Colonic mucosa (tissue), 4 donors: Measurements from ENCODE around the gene SLC25A1. TPM values are rescaled to one million over a fixed set of nuclear protein-coding genes. Genes with fewer than 3 reads are reported as not detected.

Experiments
- DNase-seq: peaks from one replicate; pipeline ENCODE4 v3.0.0-alpha.2; 2020
- H3K27ac ChIP-seq: fragments of 200-600 bp; one replicate; pipeline ENCODE4 v1.8.0; 2021
- H3K27me3 ChIP-seq: fragments of 200-600 bp; one replicate; pipeline ENCODE4 v1.8.0; 2021
- H3K36me3 ChIP-seq: fragments of 200-600 bp; one replicate; pipeline ENCODE4 v1.8.0; 2021
- H3K4me1 ChIP-seq: fragments of 200-600 bp; one replicate; pipeline ENCODE4 v1.8.0; 2021; ENCODE audit warnings: mild to moderate bottlenecking
- H3K4me3 ChIP-seq: fragments of 200-600 bp; one replicate; pipeline ENCODE4 v1.8.0; 2021
- H3K9ac ChIP-seq, 2 donors: one replicate each; pipeline ENCODE4 v1.7.0; 2013; ENCODE audit warnings: control low read depth in 2 of 2, low read depth in 2 of 2, low read length in 2 of 2
- H3K9me3 ChIP-seq: fragments of 200-600 bp; one replicate; pipeline ENCODE4 v1.8.0; 2021
- CTCF ChIP-seq: fragments of 200-600 bp; IDR thresholded peaks from one replicate; pipeline ENCODE4 v1.8.0; 2022; ENCODE audit warnings: antibody characterized with exemption, mild to moderate bottlenecking
- intact Hi-C: fragments of 100-400 bp; cut with DNase I; formaldehyde crosslinking; loops from one replicate; pipeline ENCODE4 v1.14.1; 2022
- total RNA-seq, 2 donors: library from RNA; stranded (reverse); fragmentation: NEBNext Ultra II Directional in 1 of 2; extraction: Animal tissue kit (Norgen Biotek cat#: 25700) in 1 of 2; gene quantifications; one replicate each; pipeline ENCODE4 v1.2.1, GENCODE V29; 2021
- donor health status: healthy.
- donor health status: DM: no; HTN: no; CAD: no.
- donor health status: DM: no; HTN: no; CAD: no.

Gene SLC25A1
- total RNA-seq, 2 donors from 2014 or later = 191 to 218 TPM

- Histone ChIP-seq H3K27me3 (no peaks in the 10 kb centered on the region), H3K36me3 (no peaks in the 10 kb centered on the region), H3K9me3 (no peaks in the 10 kb centered on the region), H3K4me1 (peaks cover 5% of the 10 kb centered on the region), H3K9ac (no peak overlapping the region), H3K27ac (no peak overlapping the region), H3K4me3 (no peak overlapping the region)
- intact Hi-C loops = loop anchor here (10.0 kb wide), 2 partner anchors 110 to 290 kb away; partner anchors contain the start of genes CDC45, CLTCL1 and UFD1
- no peak for DNase-seq
- TF ChIP-seq CTCF = no peak
These were observed 5.9 kb upstream of the SLC25A1 start for GRCh38 chr22:19184276-19184997.

- Histone ChIP-seq H3K9me3 (no peaks in the 10 kb centered on the region), H3K4me3 (no peak overlapping the region), H3K36me3 (no peaks in the 10 kb centered on the region), H3K9ac (no peak overlapping the region), H3K27ac (no peak overlapping the region), H3K4me1 (peaks cover 5% of the 10 kb centered on the region), H3K27me3 (no peaks in the 10 kb centered on the region)
- intact Hi-C loops = loop anchor here (10.0 kb wide), 2 partner anchors 112 to 292 kb away; partner anchors contain the start of genes CDC45, CLTCL1 and UFD1
- no peak for DNase-seq
- no peak for TF ChIP-seq CTCF
These were observed 4.7 kb upstream of the SLC25A1 start for GRCh38 chr22:19183216-19183615.

- Histone ChIP-seq H3K27me3 (no peaks in the 10 kb centered on the region), H3K36me3 (no peaks in the 10 kb centered on the region), H3K9me3 (no peaks in the 10 kb centered on the region), H3K4me1 (peaks cover 5% of the 10 kb centered on the region), H3K27ac (no peak overlapping the region), H3K4me3 (no peak overlapping the region), H3K9ac (no peak overlapping the region)
- TF ChIP-seq CTCF = no peak
- intact Hi-C loops = loop anchor here (10.0 kb wide), 2 partner anchors 112 to 292 kb away; partner anchors contain the start of genes CDC45, CLTCL1 and UFD1
- no peak for DNase-seq
These were observed 4.1 kb upstream of the SLC25A1 start for GRCh38 chr22:19182472-19183157.

- Histone ChIP-seq H3K4me3 (no peak overlapping the region), H3K4me1 (peaks cover 12% of the 10 kb centered on the region), H3K27me3 (no peaks in the 10 kb centered on the region), H3K27ac (no peak overlapping the region), H3K36me3 (no peaks in the 10 kb centered on the region), H3K9ac (no peak overlapping the region), H3K9me3 (no peaks in the 10 kb centered on the region)
- TF ChIP-seq CTCF = no peak
- intact Hi-C loops = loop anchor here (10.0 kb wide), 2 partner anchors 113 to 293 kb away; partner anchors contain the start of genes CDC45, CLTCL1 and UFD1
- DNase-seq = no peak
These were observed 3.4 kb upstream of the SLC25A1 start for GRCh38 chr22:19181786-19182471.

GRCh38 chr22:19180740-19181410 lies 2.3 kb upstream of the SLC25A1 start:
- H3K9ac ChIP-seq = no peak overlapping the region
- no peak for DNase-seq
- no peak for TF ChIP-seq CTCF
- no peaks in the 10 kb centered on the region for H3K27me3 ChIP-seq
- H3K4me3 ChIP-seq = no peak overlapping the region
- H3K4me1 ChIP-seq = peaks cover 15% of the 10 kb centered on the region
- H3K27ac ChIP-seq = no peak overlapping the region
- no peaks in the 10 kb centered on the region for H3K36me3 ChIP-seq
- H3K9me3 ChIP-seq = no peaks in the 10 kb centered on the region
- intact Hi-C loops = loop anchor here (10.0 kb wide), 2 partner anchors 114 to 294 kb away; partner anchors contain the start of genes CDC45, CLTCL1 and UFD1
